VCaP (cell line): ENCODE results near the gene SOS1.

Experiments used
- H3K27ac ChIP-seq: fragments of 450-650 bp; 2 replicates; pipeline ENCODE4 v1.5.1; 2017
- TF ChIP-seq, protein P1 (sequence below): fragments of 450-650 bp; conservative IDR thresholded peaks from 2 replicates; pipeline ENCODE4 v1.5.1; 2017; ENCODE audit warnings: mild to moderate bottlenecking, moderate library complexity

The SOS1 gene

DNA sequence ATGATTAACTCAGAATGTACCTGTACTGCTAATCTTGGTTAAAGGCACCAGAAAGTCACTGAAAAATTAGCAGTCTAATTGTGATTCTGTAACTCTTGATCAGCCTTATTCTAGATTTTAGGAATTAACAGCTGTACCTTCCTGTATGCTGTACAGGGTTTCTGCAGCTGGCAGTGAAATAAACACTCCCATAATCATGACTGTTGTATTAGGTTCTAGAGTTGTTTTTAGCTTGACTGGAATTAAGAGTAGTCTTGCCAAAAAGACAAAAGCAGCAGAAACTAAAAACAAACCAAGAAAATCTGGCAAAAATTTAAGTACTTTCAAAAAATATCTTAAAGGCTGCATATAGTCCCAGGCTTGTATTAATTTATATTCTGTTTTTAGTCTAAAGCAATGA is 103.5 kb downstream of the SOS1 start:
- TF ChIP-seq, protein P1, sequence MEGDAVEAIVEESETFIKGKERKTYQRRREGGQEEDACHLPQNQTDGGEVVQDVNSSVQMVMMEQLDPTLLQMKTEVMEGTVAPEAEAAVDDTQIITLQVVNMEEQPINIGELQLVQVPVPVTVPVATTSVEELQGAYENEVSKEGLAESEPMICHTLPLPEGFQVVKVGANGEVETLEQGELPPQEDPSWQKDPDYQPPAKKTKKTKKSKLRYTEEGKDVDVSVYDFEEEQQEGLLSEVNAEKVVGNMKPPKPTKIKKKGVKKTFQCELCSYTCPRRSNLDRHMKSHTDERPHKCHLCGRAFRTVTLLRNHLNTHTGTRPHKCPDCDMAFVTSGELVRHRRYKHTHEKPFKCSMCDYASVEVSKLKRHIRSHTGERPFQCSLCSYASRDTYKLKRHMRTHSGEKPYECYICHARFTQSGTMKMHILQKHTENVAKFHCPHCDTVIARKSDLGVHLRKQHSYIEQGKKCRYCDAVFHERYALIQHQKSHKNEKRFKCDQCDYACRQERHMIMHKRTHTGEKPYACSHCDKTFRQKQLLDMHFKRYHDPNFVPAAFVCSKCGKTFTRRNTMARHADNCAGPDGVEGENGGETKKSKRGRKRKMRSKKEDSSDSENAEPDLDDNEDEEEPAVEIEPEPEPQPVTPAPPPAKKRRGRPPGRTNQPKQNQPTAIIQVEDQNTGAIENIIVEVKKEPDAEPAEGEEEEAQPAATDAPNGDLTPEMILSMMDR = no peak
- no peak overlapping the region for H3K27ac ChIP-seq

DNA sequence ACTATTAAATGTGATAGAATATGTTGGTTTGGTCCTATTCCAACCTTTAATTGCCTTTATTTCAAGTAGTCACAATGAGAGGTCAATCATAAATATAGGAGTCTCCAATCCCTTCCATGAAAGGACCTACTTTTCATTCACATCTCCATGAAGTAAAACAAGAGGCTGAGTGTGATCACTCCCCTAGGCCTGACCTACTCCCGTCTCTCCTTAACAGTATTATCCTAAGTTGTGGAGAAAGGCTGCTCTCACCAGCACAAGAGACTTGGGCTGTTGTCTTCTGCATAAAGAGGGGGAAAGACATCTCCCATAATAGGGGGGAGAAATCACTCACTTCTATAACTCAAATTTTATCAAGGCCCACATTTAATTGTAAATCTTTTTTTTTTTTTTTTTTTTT is 105.4 kb downstream of the SOS1 start:
- H3K27ac ChIP-seq = no peak overlapping the region
- TF ChIP-seq, protein P1 = no peak

DNA sequence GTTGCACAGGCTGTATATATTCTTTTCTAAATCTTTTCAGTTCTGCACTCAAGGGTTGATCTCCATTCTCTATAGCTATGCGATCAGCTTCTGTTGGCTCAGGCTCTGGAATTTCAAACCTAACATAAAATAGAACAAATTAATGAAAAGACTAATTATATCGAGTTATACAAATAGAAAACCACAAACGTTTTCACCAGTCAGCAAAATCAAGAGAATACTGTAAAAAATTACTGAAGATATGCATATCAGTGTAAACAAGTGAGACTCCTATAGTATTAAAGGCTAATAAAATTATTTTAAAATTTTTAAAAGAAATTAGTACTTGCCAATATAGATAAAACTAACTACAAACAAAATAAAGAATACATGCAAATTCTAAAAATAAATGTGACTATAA is 107.0 kb downstream of the SOS1 start:
- TF ChIP-seq, protein P1 = no peak
- no peak overlapping the region for H3K27ac ChIP-seq

DNA sequence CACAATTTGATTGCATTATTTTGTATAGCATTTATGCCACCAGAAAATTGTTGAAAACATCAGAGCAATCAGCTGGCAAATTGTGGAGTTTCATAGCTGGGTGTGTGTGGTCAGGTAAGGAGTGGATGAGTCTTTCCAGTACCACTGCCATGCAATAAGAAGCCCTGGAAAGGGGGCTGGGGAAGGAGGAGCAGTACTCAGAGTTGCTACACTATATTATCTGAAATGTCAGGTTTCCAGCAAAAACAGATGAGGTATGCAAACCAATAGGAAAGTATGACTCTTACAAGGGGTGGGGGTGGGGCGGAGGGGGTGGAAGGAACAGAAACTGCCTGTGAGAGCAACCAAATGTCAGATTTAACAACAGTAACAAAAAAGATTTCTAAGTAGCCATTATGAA is 112.2 kb downstream of the SOS1 start:
- TF ChIP-seq, protein P1 = no peak
- H3K27ac ChIP-seq = no peak overlapping the region

DNA sequence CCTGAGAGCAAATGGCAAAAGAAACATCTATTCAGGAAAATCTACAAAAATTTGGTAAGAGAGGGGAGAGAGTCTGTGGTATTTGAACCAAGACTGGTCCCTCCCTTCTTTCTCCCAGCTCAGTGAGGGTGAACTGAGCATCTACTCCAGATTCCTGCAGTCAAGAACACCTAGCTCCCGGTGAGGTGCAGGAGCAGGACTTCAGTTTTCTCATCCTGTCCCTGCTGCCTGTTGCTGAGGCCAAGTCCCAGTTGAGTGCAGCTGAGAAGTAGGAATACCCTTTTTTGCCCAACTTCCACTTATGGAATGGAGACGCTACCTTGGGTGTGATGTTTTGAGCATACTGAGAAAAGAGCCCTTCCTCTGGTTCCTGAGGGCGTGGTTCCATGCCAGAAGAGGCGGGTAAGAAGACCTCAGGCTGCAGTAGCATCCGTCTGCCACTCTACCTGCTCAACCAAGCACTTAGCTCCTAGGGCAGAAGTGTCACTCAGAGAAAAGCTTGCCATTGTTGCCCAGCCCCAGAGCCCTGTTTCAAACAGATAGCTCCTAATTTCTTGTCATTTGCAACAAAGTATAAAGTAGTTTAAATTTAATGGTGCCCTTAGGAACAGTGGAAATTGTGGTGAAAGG is 112.9 kb downstream of the SOS1 start:
- TF ChIP-seq, protein P1 = no peak
- H3K27ac ChIP-seq = no peak overlapping the region

DNA sequence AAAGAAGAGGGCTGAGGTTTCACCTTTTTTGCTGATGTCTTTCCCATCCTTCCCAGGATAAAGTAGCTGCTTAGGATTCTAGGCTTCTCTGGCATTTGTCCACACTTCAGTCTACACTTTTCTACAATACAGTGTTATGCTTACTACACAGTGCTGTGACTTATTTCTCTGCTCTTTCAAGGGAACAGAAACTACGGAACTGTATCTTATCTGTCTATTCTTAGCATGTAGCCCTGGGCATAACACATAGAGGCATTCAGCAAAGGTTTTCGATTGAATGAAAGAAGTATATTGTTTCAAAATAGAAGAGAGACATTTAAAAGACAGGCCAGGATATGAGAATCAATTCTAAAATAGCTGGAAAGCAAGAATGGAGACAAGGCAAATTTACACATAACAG is 120.3 kb downstream of the SOS1 start:
- TF ChIP-seq, protein P1 = no peak
- H3K27ac ChIP-seq = no peak overlapping the region

DNA sequence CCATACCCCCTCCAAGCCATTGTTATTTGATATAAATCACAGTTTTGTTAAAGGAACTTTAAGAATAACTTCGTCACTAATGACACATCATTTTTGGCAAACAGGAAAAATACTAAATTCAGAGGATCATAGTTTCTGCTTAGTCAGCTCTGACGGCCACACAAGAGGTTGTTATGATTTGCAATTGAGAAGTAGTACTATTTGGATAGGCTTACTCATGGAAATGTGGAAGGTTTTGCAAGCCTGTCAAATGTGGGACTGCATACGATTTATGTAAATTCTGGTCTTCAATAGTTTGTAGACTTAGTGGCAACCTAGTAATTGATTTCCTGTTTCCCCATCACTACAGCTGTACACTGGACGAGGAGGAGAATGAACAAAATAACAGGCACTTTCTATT is 123.1 kb downstream of the SOS1 start:
- H3K27ac ChIP-seq = no peak overlapping the region
- TF ChIP-seq, protein P1 = no peak

DNA sequence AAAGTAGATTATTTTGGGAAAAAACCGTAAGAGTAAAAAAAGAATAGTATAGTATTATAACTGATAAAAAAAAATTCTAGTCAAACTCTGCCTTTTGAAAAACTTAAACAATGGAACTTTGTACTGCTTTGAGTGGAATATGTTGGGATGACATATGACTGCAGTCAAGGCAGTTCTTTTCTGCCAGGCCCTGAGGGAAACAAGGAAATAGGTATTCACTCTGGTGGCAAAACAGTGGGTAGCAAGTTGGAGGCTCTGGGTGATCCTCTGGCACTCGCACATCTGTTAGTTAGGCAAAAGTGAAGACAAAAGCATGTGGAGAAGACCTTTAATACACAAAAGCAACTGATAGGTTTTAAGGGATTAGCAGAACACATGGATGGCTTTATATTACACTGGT is 129.0 kb downstream of the SOS1 start:
- no peak overlapping the region for H3K27ac ChIP-seq
- TF ChIP-seq, protein P1 = no peak
